Activated CD8-positive, alpha-beta memory T cell treated with anti-CD3 and anti-CD28 coated beads, Interleukin-2, amount 10 ng/mL, durations not matched to agents 7 days and 5 days (primary cell): ENCODE results near the gene PLAA. TPM values are rescaled to one million over a fixed set of nuclear protein-coding genes. Genes with fewer than 3 reads are reported as not detected.

Source experiments
- ATAC-seq: fragments of 150-1000 bp; cut with Tn5 transposase; one replicate; pipeline ENCODE4 v1.10.0; 2021; ENCODE audit warnings: moderate library complexity
- CTCF ChIA-PET: fragments of 350-600 bp; sonication (Branson Sonifier 250); formaldehyde crosslinking; loops from one replicate; lab custom pipeline; 2021; ENCODE audit warnings: antibody characterized with exemption; lab: Charles Lee
- DNase-seq: peaks from one replicate; pipeline ENCODE4 v3.0.0-alpha.2; 2020
- H3K27ac Mint-ChIP-seq: one replicate; pipeline ENCODE4 v1.8.0; 2021; ENCODE audit warnings: mild to moderate bottlenecking, mixed read lengths
- H3K27me3 Mint-ChIP-seq: one replicate; pipeline ENCODE4 v1.8.0; 2021; ENCODE audit warnings: mixed read lengths
- H3K36me3 Mint-ChIP-seq: one replicate; pipeline ENCODE4 v1.8.0; 2021; ENCODE audit warnings: mild to moderate bottlenecking, mixed read lengths
- H3K4me1 Mint-ChIP-seq: one replicate; pipeline ENCODE4 v1.8.0; 2021; ENCODE audit warnings: mixed read lengths
- H3K4me3 Mint-ChIP-seq: one replicate; pipeline ENCODE4 v1.8.0; 2021; ENCODE audit warnings: mild to moderate bottlenecking, moderate library complexity, mixed read lengths
- H3K9me3 Mint-ChIP-seq: one replicate; pipeline ENCODE4 v1.8.0; 2022; ENCODE audit warnings: low read depth, mixed read lengths
- total RNA-seq, 2 experiments: library from RNA; stranded (reverse); gene quantifications; one replicate each; pipeline ENCODE4 v1.2.3, GENCODE V29; 2021

The PLAA gene
- total RNA-seq, 2 experiments from 2014 or later: 36.4 to 44.1 TPM

- Mint-ChIP-seq H3K9me3 (no peaks in the 10 kb centered on the region), H3K4me1 (peaks cover 56% of the 10 kb centered on the region), H3K4me3 (no peak overlapping the region), H3K27me3 (no peaks in the 10 kb centered on the region), H3K36me3 (peaks cover 3% of the 10 kb centered on the region), H3K27ac (no peak overlapping the region)
- DNase-seq (no peak), ATAC-seq (no peak)
- CTCF ChIA-PET: interaction anchor here (1.2 kb wide), 1 partner anchor 8 kb away, joined by 3 read pairs; no protein-coding TSS in a partner anchor
Observed at GRCh38 chr9:26951794-26952193, 4.8 kb upstream of the PLAA start.

GRCh38 chr9:26950521-26950920, 3.5 kb upstream of the PLAA start:
- Mint-ChIP-seq H3K27me3 (no peaks in the 10 kb centered on the region), H3K4me1 (peaks cover 54% of the 10 kb centered on the region), H3K9me3 (no peaks in the 10 kb centered on the region), H3K36me3 (peaks cover 7% of the 10 kb centered on the region), H3K27ac (no peak overlapping the region), H3K4me3 (no peak overlapping the region)
- ATAC-seq (no peak), DNase-seq (no peak)
- CTCF ChIA-PET: no interaction called here

GRCh38 chr9:26949637-26950069, 2.6 kb upstream of the PLAA start:
- Mint-ChIP-seq H3K9me3 (no peaks in the 10 kb centered on the region), H3K4me1 (peaks cover 54% of the 10 kb centered on the region), H3K36me3 (peaks cover 9% of the 10 kb centered on the region), H3K4me3 (no peak overlapping the region), H3K27me3 (no peaks in the 10 kb centered on the region), H3K27ac (no peak overlapping the region)
- ATAC-seq (no peak), DNase-seq (no peak)
- CTCF ChIA-PET: no interaction called here

- ATAC-seq: no peak
Observed at GRCh38 chr9:26947736-26948135, 694 bp upstream of the PLAA start.

GRCh38 chr9:26945591-26945990, 1.5 kb downstream of the PLAA start:
- CTCF ChIA-PET: interaction anchor here (0.6 to 2.1 kb wide), 3 partner anchors 9 to 328 kb away, joined by 3 to 6 read pairs (median 5); partner anchors contain the start of gene IFT74
- H3K4me1 Mint-ChIP-seq: peaks cover 68% of the 10 kb centered on the region
- ATAC-seq (no peak), DNase-seq (no peak)
- H3K36me3 Mint-ChIP-seq: peaks cover 33% of the 10 kb centered on the region
- H3K4me3 Mint-ChIP-seq: peak overlapping the region; percentile 79
- H3K27ac Mint-ChIP-seq: peak overlapping the region; percentile 99
- no peaks in the 10 kb centered on the region for H3K9me3 Mint-ChIP-seq
- H3K27me3 Mint-ChIP-seq: no peaks in the 10 kb centered on the region

More at GRCh38 chr9:26947736-26948135, 694 bp upstream of the PLAA start:
- peaks cover 23% of the 10 kb centered on the region for H3K36me3 Mint-ChIP-seq
- peak overlapping the region; percentile 99 for H3K27ac Mint-ChIP-seq
- CTCF ChIA-PET: interaction anchor here (0.8 to 1.8 kb wide), 4 partner anchors 8 to 56 kb away, joined by 3 to 6 read pairs (median 4); partner anchors contain the start of genes CAAP1 and IFT74
- no peaks in the 10 kb centered on the region for H3K9me3 Mint-ChIP-seq
- no peaks in the 10 kb centered on the region for H3K27me3 Mint-ChIP-seq
- H3K4me3 Mint-ChIP-seq: peak overlapping the region; percentile 79
- peaks cover 57% of the 10 kb centered on the region for H3K4me1 Mint-ChIP-seq
- peak; percentile 48 for DNase-seq

- DNase-seq: no peak
- H3K4me3 Mint-ChIP-seq: peak overlapping the region; percentile 6
- H3K4me1 Mint-ChIP-seq: peaks cover 66% of the 10 kb centered on the region
- ATAC-seq: peak; percentile 31
- H3K36me3 Mint-ChIP-seq: peaks cover 60% of the 10 kb centered on the region
- H3K27ac Mint-ChIP-seq: peak overlapping the region; percentile 71
- no peaks in the 10 kb centered on the region for H3K27me3 Mint-ChIP-seq
- CTCF ChIA-PET: no interaction called here
- no peaks in the 10 kb centered on the region for H3K9me3 Mint-ChIP-seq
Observed at GRCh38 chr9:26940779-26941178, 6.3 kb downstream of the PLAA start.

GRCh38 chr9:26939955-26940711, 6.9 kb downstream of the PLAA start:
- H3K9me3 Mint-ChIP-seq: no peaks in the 10 kb centered on the region
- H3K4me1 Mint-ChIP-seq: peaks cover 59% of the 10 kb centered on the region
- peak overlapping the region; percentile 71 for H3K27ac Mint-ChIP-seq
- CTCF ChIA-PET: no interaction called here
- H3K36me3 Mint-ChIP-seq: peaks cover 55% of the 10 kb centered on the region
- H3K27me3 Mint-ChIP-seq: no peaks in the 10 kb centered on the region
- ATAC-seq: peak; percentile 37
- DNase-seq: no peak
- H3K4me3 Mint-ChIP-seq: peak overlapping the region; percentile 6

GRCh38 chr9:26937816-26938371, 9.1 kb downstream of the PLAA start:
- H3K4me1 Mint-ChIP-seq: peaks cover 38% of the 10 kb centered on the region
- peaks cover 40% of the 10 kb centered on the region for H3K36me3 Mint-ChIP-seq

GRCh38 chr9:26935847-26936246, 11.2 kb downstream of the PLAA start:
- Mint-ChIP-seq H3K36me3 (peaks cover 38% of the 10 kb centered on the region), H3K4me3 (no peak overlapping the region), H3K9me3 (no peaks in the 10 kb centered on the region), H3K27me3 (no peaks in the 10 kb centered on the region), H3K27ac (no peak overlapping the region), H3K4me1 (peaks cover 24% of the 10 kb centered on the region)
- ATAC-seq (no peak), DNase-seq (no peak)
- CTCF ChIA-PET: interaction anchor here (1.5 kb wide), 1 partner anchor 12 kb away, joined by 4 read pairs; no protein-coding TSS in a partner anchor

More at GRCh38 chr9:26937816-26938371, 9.1 kb downstream of the PLAA start:
- ATAC-seq (no peak), DNase-seq (no peak)
- CTCF ChIA-PET: no interaction called here
- H3K27me3 Mint-ChIP-seq: no peaks in the 10 kb centered on the region
- H3K9me3 Mint-ChIP-seq: no peaks in the 10 kb centered on the region
- no peak overlapping the region for H3K4me3 Mint-ChIP-seq
- H3K27ac Mint-ChIP-seq: no peak overlapping the region

- Mint-ChIP-seq H3K36me3 (peaks cover 33% of the 10 kb centered on the region), H3K9me3 (no peaks in the 10 kb centered on the region), H3K4me1 (no peaks in the 10 kb centered on the region), H3K27me3 (no peaks in the 10 kb centered on the region), H3K27ac (no peak overlapping the region), H3K4me3 (no peak overlapping the region)
- CTCF ChIA-PET: interaction anchor here (1.1 to 2.1 kb wide), 2 partner anchors 10 to 37 kb away, joined by 3 to 6 read pairs; no protein-coding TSS in a partner anchor
- no peak for DNase-seq
- no peak for ATAC-seq
Observed at GRCh38 chr9:26928902-26929495, 18.0 kb downstream of the PLAA start.

- H3K27ac Mint-ChIP-seq: no peak overlapping the region
- no peaks in the 10 kb centered on the region for H3K27me3 Mint-ChIP-seq
- no peak for DNase-seq
- CTCF ChIA-PET: no interaction called here
- H3K4me1 Mint-ChIP-seq: no peaks in the 10 kb centered on the region
- H3K4me3 Mint-ChIP-seq: no peak overlapping the region
- no peak for ATAC-seq
- H3K9me3 Mint-ChIP-seq: no peaks in the 10 kb centered on the region
- H3K36me3 Mint-ChIP-seq: peaks cover 51% of the 10 kb centered on the region
Observed at GRCh38 chr9:26925609-26926008, 21.4 kb downstream of the PLAA start.

GRCh38 chr9:26919698-26920097, 27.3 kb downstream of the PLAA start:
- H3K4me3 Mint-ChIP-seq: no peak overlapping the region
- H3K4me1 Mint-ChIP-seq: no peaks in the 10 kb centered on the region
- no peak for DNase-seq
- H3K27me3 Mint-ChIP-seq: no peaks in the 10 kb centered on the region
- no peak overlapping the region for H3K27ac Mint-ChIP-seq
- no peaks in the 10 kb centered on the region for H3K9me3 Mint-ChIP-seq
- H3K36me3 Mint-ChIP-seq: peaks cover 68% of the 10 kb centered on the region
- no peak for ATAC-seq
- CTCF ChIA-PET: interaction anchor here (2.4 kb wide), 1 partner anchor 9 kb away, joined by 6 read pairs; no protein-coding TSS in a partner anchor

GRCh38 chr9:26913138-26913668, 33.8 kb downstream of the PLAA start:
- no peak for DNase-seq
- no peaks in the 10 kb centered on the region for H3K9me3 Mint-ChIP-seq
- CTCF ChIA-PET: no interaction called here
- H3K27me3 Mint-ChIP-seq: no peaks in the 10 kb centered on the region
- no peak overlapping the region for H3K4me3 Mint-ChIP-seq
- ATAC-seq: no peak
- H3K36me3 Mint-ChIP-seq: peaks cover 44% of the 10 kb centered on the region
- H3K27ac Mint-ChIP-seq: no peak overlapping the region
- H3K4me1 Mint-ChIP-seq: no peaks in the 10 kb centered on the region
